Hepatocyte (in vitro differentiated cells): ENCODE results near the gene ACACA. TPM values are rescaled to one million over a fixed set of nuclear protein-coding genes. Genes with fewer than 3 reads are reported as not detected.

ENCODE experiments used
- DNase-seq: peaks from one replicate; pipeline ENCODE4 v3.0.0-alpha.2; 2016; ENCODE audit warnings: low spot score
- H2AFZ ChIP-seq: fragments of 200-600 bp; sonication (generic); 2 replicates; pipeline ENCODE4 v1.6.0; 2016; ENCODE audit warnings: antibody characterized with exemption, mild to moderate bottlenecking
- H3K27ac ChIP-seq: fragments of 200-600 bp; sonication (generic); 2 replicates; pipeline ENCODE4 v1.5.1; 2016; ENCODE audit warnings: mild to moderate bottlenecking
- H3K27me3 ChIP-seq: fragments of 200-600 bp; sonication (generic); 2 replicates; pipeline ENCODE4 v1.6.1; 2016
- H3K36me3 ChIP-seq: fragments of 200-600 bp; sonication (generic); replicated peaks from 2 replicates; pipeline ENCODE4 v1.5.1; 2016; ENCODE audit warnings: low read depth; ENCODE audit not compliant: insufficient read depth
- H3K4me1 ChIP-seq: fragments of 200-600 bp; sonication (generic); 2 replicates; pipeline ENCODE4 v1.5.1; 2016; ENCODE audit warnings: mild to moderate bottlenecking, moderate library complexity; ENCODE audit not compliant: insufficient read depth
- H3K4me2 ChIP-seq: fragments of 200-600 bp; sonication (generic); 2 replicates; pipeline ENCODE4 v1.6.0; 2016
- H3K4me3 ChIP-seq: fragments of 200-600 bp; sonication (generic); 2 replicates; pipeline ENCODE4 v1.5.1; 2016; ENCODE audit warnings: mild to moderate bottlenecking
- H3K79me2 ChIP-seq: fragments of 200-600 bp; sonication (generic); 2 replicates; pipeline ENCODE4 v1.6.0; 2017; ENCODE audit warnings: mild to moderate bottlenecking
- H3K9me2 ChIP-seq: fragments of 200-600 bp; sonication (generic); replicated peaks from 2 replicates; pipeline ENCODE4 v1.6.0; 2017; ENCODE audit warnings: mild to moderate bottlenecking; ENCODE audit not compliant: insufficient read depth
- H3K9me3 ChIP-seq: fragments of 200-600 bp; sonication (generic); 2 replicates; pipeline ENCODE4 v1.5.1; 2016; ENCODE audit warnings: low read depth, mild to moderate bottlenecking
- H4K20me1 ChIP-seq: fragments of 200-600 bp; sonication (generic); 2 replicates; pipeline ENCODE4 v1.6.0; 2016; ENCODE audit warnings: mild to moderate bottlenecking; ENCODE audit not compliant: insufficient read depth, poor library complexity, severe bottlenecking
- EZH2 ChIP-seq: fragments of 200-600 bp; sonication (generic); IDR thresholded peaks from 2 replicates; pipeline ENCODE4 v1.6.1; 2016; ENCODE audit warnings: antibody characterized with exemption, mild to moderate bottlenecking, borderline replicate concordance
- EZH2phosphoT487 ChIP-seq: fragments of 200-600 bp; sonication (generic); IDR thresholded peaks from one replicate; pipeline ENCODE4 v1.6.1; 2018; ENCODE audit warnings: antibody characterized with exemption, mild to moderate bottlenecking, low read depth, moderate library complexity; ENCODE audit not compliant: unreplicated experiment, severe bottlenecking
- WGBS: methylation state at CpG from one replicate; pipeline ENCODE4 v1.1.6; 2016; ENCODE audit warnings: low lambda C conversion rate; ENCODE audit errors: missing lambda C conversion rate; 5-methylcytosine and 5-hydroxymethylcytosine counted together
- polyA plus RNA-seq: library from polyadenylated mRNA; unstranded; fragments of >200 nt; fragmentation: Nextera tagmentation; extraction: Ambion mirVana; gene quantifications from 2 replicates; pipeline ENCODE4 v1.2.1, GENCODE V29; 2016
- total RNA-seq: library from RNA; depleted of rRNA; stranded (reverse); fragments of >200 nt; gene quantifications from 2 replicates; pipeline ENCODE4 v1.2.3, GENCODE V29; 2014
- TF ChIP-seq, protein P1 (sequence below): fragments of 200-600 bp; sonication (generic); IDR thresholded peaks from 2 replicates; pipeline ENCODE4 v1.5.1; 2016; ENCODE audit warnings: antibody characterized with exemption, mild to moderate bottlenecking; ENCODE audit not compliant: poor library complexity

The ACACA gene
- total and polyA plus RNA-seq, 2 experiments from 2014 or later, result 37.4 to 53.8 TPM

DNA sequence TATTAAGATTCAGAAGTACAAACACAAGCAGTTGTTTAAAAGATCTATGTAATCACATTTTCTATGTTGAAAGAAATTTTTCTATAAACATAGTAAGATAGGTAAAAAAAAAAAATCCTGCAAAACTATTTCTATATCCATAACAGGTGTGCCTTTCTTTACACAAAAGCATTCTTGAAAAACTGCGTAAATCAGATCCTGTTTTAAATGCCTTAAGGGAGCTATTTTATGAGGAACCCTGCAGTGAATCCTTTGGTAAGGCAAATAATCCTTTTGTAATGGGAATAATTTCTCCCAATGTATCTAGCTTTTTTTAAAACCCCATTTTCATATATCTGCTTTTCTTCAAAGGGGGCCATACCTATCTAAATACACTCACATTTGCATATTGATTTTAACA is 300.6 kb downstream of the ACACA start:
- no peaks in the 10 kb centered on the region for H3K9me2 ChIP-seq
- no peak for TF ChIP-seq EZH2phosphoT487
- TF ChIP-seq, protein P1, sequence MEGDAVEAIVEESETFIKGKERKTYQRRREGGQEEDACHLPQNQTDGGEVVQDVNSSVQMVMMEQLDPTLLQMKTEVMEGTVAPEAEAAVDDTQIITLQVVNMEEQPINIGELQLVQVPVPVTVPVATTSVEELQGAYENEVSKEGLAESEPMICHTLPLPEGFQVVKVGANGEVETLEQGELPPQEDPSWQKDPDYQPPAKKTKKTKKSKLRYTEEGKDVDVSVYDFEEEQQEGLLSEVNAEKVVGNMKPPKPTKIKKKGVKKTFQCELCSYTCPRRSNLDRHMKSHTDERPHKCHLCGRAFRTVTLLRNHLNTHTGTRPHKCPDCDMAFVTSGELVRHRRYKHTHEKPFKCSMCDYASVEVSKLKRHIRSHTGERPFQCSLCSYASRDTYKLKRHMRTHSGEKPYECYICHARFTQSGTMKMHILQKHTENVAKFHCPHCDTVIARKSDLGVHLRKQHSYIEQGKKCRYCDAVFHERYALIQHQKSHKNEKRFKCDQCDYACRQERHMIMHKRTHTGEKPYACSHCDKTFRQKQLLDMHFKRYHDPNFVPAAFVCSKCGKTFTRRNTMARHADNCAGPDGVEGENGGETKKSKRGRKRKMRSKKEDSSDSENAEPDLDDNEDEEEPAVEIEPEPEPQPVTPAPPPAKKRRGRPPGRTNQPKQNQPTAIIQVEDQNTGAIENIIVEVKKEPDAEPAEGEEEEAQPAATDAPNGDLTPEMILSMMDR, result no peak
- TF ChIP-seq EZH2, result no peak
- H2AFZ ChIP-seq, result no peak overlapping the region
- H3K4me2 ChIP-seq, result no peak overlapping the region
- no peak overlapping the region for H3K27ac ChIP-seq
- H4K20me1 ChIP-seq, result no peaks in the 10 kb centered on the region
- DNase-seq, result no peak
- H3K36me3 ChIP-seq, result no peaks in the 10 kb centered on the region
- H3K9me3 ChIP-seq, result no peaks in the 10 kb centered on the region
- 82% methylated on average over 1 of the region's 1 CpG for WGBS
- no peaks in the 10 kb centered on the region for H3K4me1 ChIP-seq
- no peak overlapping the region for H3K4me3 ChIP-seq
- H3K79me2 ChIP-seq, result no peaks in the 10 kb centered on the region
- H3K27me3 ChIP-seq, result no peaks in the 10 kb centered on the region

- H3K36me3 ChIP-seq, result no peaks in the 10 kb centered on the region
Observed at GRCh38 chr17:37103231-37103630, 303.4 kb downstream of the ACACA start.

GRCh38 chr17:37101306-37101705 is 305.3 kb downstream of the ACACA start:
- H3K36me3 ChIP-seq, result no peaks in the 10 kb centered on the region
- H3K9me2 ChIP-seq, result no peaks in the 10 kb centered on the region
- no peak for DNase-seq
- H3K4me2 ChIP-seq, result no peak overlapping the region
- H3K9me3 ChIP-seq, result no peaks in the 10 kb centered on the region
- no peak overlapping the region for H3K4me3 ChIP-seq
- no peak overlapping the region for H2AFZ ChIP-seq
- no peak overlapping the region for H3K27ac ChIP-seq
- no peaks in the 10 kb centered on the region for H3K79me2 ChIP-seq
- no peaks in the 10 kb centered on the region for H4K20me1 ChIP-seq
- WGBS, result 100% methylated on average over 2 of the region's 2 CpGs
- no peak for TF ChIP-seq EZH2
- TF ChIP-seq, protein P1, result no peak
- no peak for TF ChIP-seq EZH2phosphoT487
- H3K4me1 ChIP-seq, result no peaks in the 10 kb centered on the region
- no peaks in the 10 kb centered on the region for H3K27me3 ChIP-seq

More at GRCh38 chr17:37103231-37103630, 303.4 kb downstream of the ACACA start:
- 92% methylated on average over 4 of the region's 4 CpGs for WGBS
- no peak for DNase-seq
- TF ChIP-seq EZH2phosphoT487 (no peak), EZH2 (no peak)
- TF ChIP-seq, protein P1, result no peak
- H3K9me3 ChIP-seq, result no peaks in the 10 kb centered on the region
- no peaks in the 10 kb centered on the region for H3K4me1 ChIP-seq
- no peaks in the 10 kb centered on the region for H3K79me2 ChIP-seq
- no peak overlapping the region for H3K4me2 ChIP-seq
- H3K27ac ChIP-seq, result no peak overlapping the region
- H4K20me1 ChIP-seq, result no peaks in the 10 kb centered on the region
- no peak overlapping the region for H3K4me3 ChIP-seq
- no peaks in the 10 kb centered on the region for H3K27me3 ChIP-seq
- H2AFZ ChIP-seq, result no peak overlapping the region
- H3K9me2 ChIP-seq, result no peaks in the 10 kb centered on the region

- H3K79me2 ChIP-seq, result no peaks in the 10 kb centered on the region
- H4K20me1 ChIP-seq, result no peaks in the 10 kb centered on the region
- TF ChIP-seq EZH2phosphoT487 (no peak), EZH2 (no peak)
- TF ChIP-seq, protein P1, result no peak
- no peaks in the 10 kb centered on the region for H3K9me3 ChIP-seq
- no peak overlapping the region for H3K27ac ChIP-seq
- H2AFZ ChIP-seq, result no peak overlapping the region
- H3K36me3 ChIP-seq, result no peaks in the 10 kb centered on the region
- WGBS, result 91% methylated on average over 4 of the region's 4 CpGs
- DNase-seq, result no peak
- no peak overlapping the region for H3K4me2 ChIP-seq
- H3K27me3 ChIP-seq, result no peaks in the 10 kb centered on the region
- no peaks in the 10 kb centered on the region for H3K4me1 ChIP-seq
- H3K4me3 ChIP-seq, result no peak overlapping the region
- H3K9me2 ChIP-seq, result no peaks in the 10 kb centered on the region
Observed at GRCh38 chr17:37100231-37100630, 306.4 kb downstream of the ACACA start.
